Measurements from ENCODE around the gene ADAM10.

The ADAM10 gene

GRCh38 chr15:58551084-58551763 lies 198.3 kb downstream of the ADAM10 start:
- DNase-seq (ENCODE audit: low read depth): no peak

- no peak for DNase-seq (ENCODE audit: low read depth)
Measured at GRCh38 chr15:58549785-58550074, 199.8 kb downstream of the ADAM10 start.

GRCh38 chr15:58549013-58549784 lies 200.3 kb downstream of the ADAM10 start:
- no peak for DNase-seq (ENCODE audit: low read depth)

- no peak for DNase-seq (ENCODE audit: low read depth)
Measured at GRCh38 chr15:58548308-58549012, 201.0 kb downstream of the ADAM10 start.

- no peak for DNase-seq (ENCODE audit: low read depth)
Measured at GRCh38 chr15:58547628-58548307, 201.7 kb downstream of the ADAM10 start.

- DNase-seq (ENCODE audit: low read depth): no peak
Measured at GRCh38 chr15:58546635-58547627, 202.6 kb downstream of the ADAM10 start.

- no peak for DNase-seq (ENCODE audit: low read depth)
Measured at GRCh38 chr15:58546066-58546591, 203.4 kb downstream of the ADAM10 start.

GRCh38 chr15:58545307-58546065 lies 204.0 kb downstream of the ADAM10 start:
- DNase-seq (ENCODE audit: low read depth): peak; percentile 22

- DNase-seq (ENCODE audit: low read depth): no peak
Measured at GRCh38 chr15:58544756-58545155, 204.8 kb downstream of the ADAM10 start.

GRCh38 chr15:58543664-58544335 lies 205.7 kb downstream of the ADAM10 start:
- no peak for DNase-seq (ENCODE audit: low read depth)

- DNase-seq (ENCODE audit: low read depth): no peak
Measured at GRCh38 chr15:58541410-58542087, 208.0 kb downstream of the ADAM10 start.

GRCh38 chr15:58539548-58539947 lies 210.0 kb downstream of the ADAM10 start:
- no peak for DNase-seq (ENCODE audit: low read depth)

GRCh38 chr15:58538901-58539300 lies 210.6 kb downstream of the ADAM10 start:
- no peak for DNase-seq (ENCODE audit: low read depth)
